Keratinocyte (primary cell): ENCODE measurements around the gene ASL. TPM values are rescaled to one million over a fixed set of nuclear protein-coding genes. Genes with fewer than 3 reads are reported as not detected.
"Not testable (repeated sequence)": the region's sequence is repeated elsewhere in the genome, so short reads cannot be mapped to it uniquely, and the experiment has no call there.

Source experiments
- DNase-seq: peaks from one replicate; pipeline ENCODE4 v3.0.0-alpha.2; 2011; ENCODE audit warnings: low read depth, missing footprints, low spot score
- FAIRE-seq: peaks from 2 replicates; lab custom pipeline; 2011; peaks lifted over from hg19 to GRCh38; lab: Jason Lieb, UNC
- H2AFZ ChIP-seq: 2 replicates; pipeline ENCODE4 v1.6.0; 2012; ENCODE audit warnings: low read length, control low read depth, inconsistent platforms; ENCODE audit not compliant: control insufficient read depth
- H3K27ac ChIP-seq: 2 replicates; pipeline ENCODE4 v1.5.1; 2011; ENCODE audit warnings: low read length; ENCODE audit not compliant: control insufficient read depth, insufficient read depth
- H3K27me3 ChIP-seq: 3 replicates; pipeline ENCODE4 v1.6.0; 2011; ENCODE audit warnings: low read length; ENCODE audit not compliant: control insufficient read depth, insufficient read depth; ENCODE audit errors: extremely low read depth
- H3K36me3 ChIP-seq, 2 experiments: 2 replicates in 1 of 2; 3 replicates in 1 of 2; pipeline ENCODE4 v1.5.1; 2011; ENCODE audit warnings: low read length in 2 of 2, mild to moderate bottlenecking in 1 of 2; ENCODE audit not compliant: control insufficient read depth in 2 of 2, insufficient read depth in 2 of 2; ENCODE audit errors: extremely low read depth in 1 of 2
- H3K4me1 ChIP-seq: 3 replicates; pipeline ENCODE4 v1.5.1; 2011; ENCODE audit warnings: low read length; ENCODE audit not compliant: control insufficient read depth, insufficient read depth; ENCODE audit errors: extremely low read depth
- H3K4me2 ChIP-seq: 3 replicates; pipeline ENCODE4 v1.6.0; 2011; ENCODE audit warnings: low read depth, low read length; ENCODE audit not compliant: control insufficient read depth, insufficient read depth; ENCODE audit errors: extremely low read depth
- H3K4me3 ChIP-seq, 3 experiments: fragments of 200-600 bp in 1 of 3; sonication (generic) in 1 of 3; 2 replicates in 2 of 3; 3 replicates in 1 of 3; pipeline ENCODE4 v1.5.1; 2011 to 2016; ENCODE audit warnings: low read length in 3 of 3, mild to moderate bottlenecking in 3 of 3, control low read depth in 2 of 3, inconsistent platforms in 1 of 3, low read depth in 1 of 3, mixed read lengths in 1 of 3, mixed run types in 1 of 3, moderate library complexity in 1 of 3; ENCODE audit not compliant: control insufficient read depth in 2 of 3, insufficient read depth in 2 of 3; ENCODE audit errors: extremely low read depth in 1 of 3
- H3K79me2 ChIP-seq: 2 replicates; pipeline ENCODE4 v1.6.0; 2012; ENCODE audit warnings: low read length; ENCODE audit not compliant: control insufficient read depth, insufficient read depth
- H3K9ac ChIP-seq: 3 replicates; pipeline ENCODE4 v1.6.0; 2011; ENCODE audit warnings: low read length; ENCODE audit not compliant: control insufficient read depth, insufficient read depth; ENCODE audit errors: extremely low read depth
- H3K9me1 ChIP-seq: 3 replicates; pipeline ENCODE4 v1.6.0; 2011; ENCODE audit warnings: low read length; ENCODE audit not compliant: control insufficient read depth, insufficient read depth; ENCODE audit errors: extremely low read depth
- H3K9me3 ChIP-seq: 2 replicates; pipeline ENCODE4 v1.5.1; 2012; ENCODE audit warnings: low read depth, low read length; ENCODE audit not compliant: control insufficient read depth
- H4K20me1 ChIP-seq: 3 replicates; pipeline ENCODE4 v1.6.0; 2011; ENCODE audit warnings: low read length; ENCODE audit not compliant: control insufficient read depth, insufficient read depth; ENCODE audit errors: extremely low read depth
- CTCF ChIP-seq, 3 experiments: IDR thresholded peaks in 1 of 3; conservative IDR thresholded peaks in 1 of 3; optimal IDR thresholded peaks in 1 of 3; 2 replicates in 2 of 3; 3 replicates in 1 of 3; pipeline versions ENCODE3 to v1.5.1; 2011; ENCODE audit warnings: low read length in 3 of 3, mild to moderate bottlenecking in 3 of 3, moderate library complexity in 2 of 3, control low read depth in 1 of 3, inconsistent platforms in 1 of 3; ENCODE audit not compliant: insufficient read depth in 2 of 3; ENCODE audit errors: extremely low read depth in 1 of 3
- EZH2 ChIP-seq: IDR thresholded peaks from one replicate; pipeline ENCODE4 v1.6.1; 2012; ENCODE audit warnings: inconsistent platforms, mild to moderate bottlenecking, low read length, moderate library complexity
- dilution Hi-C: fragments of 300-500 bp; cut with MboI; formaldehyde crosslinking; loops from one replicate; pipeline ENCODE4 v1.7.0; 2020; ENCODE audit warnings: low sequenced_read_pairs; ENCODE audit not compliant: extremely low pct_ligation_motif_present
- polyA plus RNA-seq, 5 experiments: library from polyadenylated mRNA; depleted of rRNA in 3 of 5; stranded (reverse) in 3 of 5; stranded (forward) in 1 of 5; unstranded in 1 of 5; fragments of >200 nt; gene quantifications; 1 replicate in 1 of 5; 2 replicates in 3 of 5; 3 replicates in 1 of 5; pipeline versions ENCODE4 v1.2.1 to v1.2.3, GENCODE V29; 2011 to 2012; ENCODE audit warnings: missing spikeins in 2 of 5, low read depth in 1 of 5, low replicate concordance in 1 of 5

The ASL gene
- polyA plus RNA-seq, 1 donor (not counting 4 experiments of a cell fraction or from before 2014, with no cell fraction given), result 24.4 TPM

GRCh38 chr7:66099551-66100407 is 24.2 kb downstream of the ASL start:
- Histone ChIP-seq H3K4me2 (peak overlapping the region; percentile 79), H3K27ac (peak overlapping the region; percentile 65), H3K4me3 (peak overlapping the region; percentile 33 to 75 (median 50)), H2AFZ (peak overlapping the region; percentile 89), H3K4me1 (peaks cover 12% of the 10 kb centered on the region), H3K9me1 (no peaks in the 10 kb centered on the region), H3K79me2 (no peaks in the 10 kb centered on the region), H3K9me3 (no peaks in the 10 kb centered on the region), H3K9ac (peak overlapping the region; percentile 67), H3K36me3 (no peaks in the 10 kb centered on the region), H4K20me1 (no peaks in the 10 kb centered on the region), H3K27me3 (no peaks in the 10 kb centered on the region)
- no peak for TF ChIP-seq CTCF (optimal IDR thresholded peaks at IDR 0.05 in 1 of 3, IDR thresholded peaks at IDR 0.05 in 1 of 3, conservative IDR thresholded peaks at IDR 0.05 in 1 of 3; ENCODE audit: extremely low read depth in 1 of 3, insufficient read depth in 2 of 3, low read length in 3 of 3)
- no peak for TF ChIP-seq EZH2
- dilution Hi-C loops, result no loop called here
- FAIRE-seq, result no peak
- DNase-seq, result peak; percentile 50

GRCh38 chr7:66100408-66101050 is 24.9 kb downstream of the ASL start:
- DNase-seq (no peak), FAIRE-seq (no peak)
- Histone ChIP-seq H3K9me3 (no peaks in the 10 kb centered on the region), H4K20me1 (no peaks in the 10 kb centered on the region), H2AFZ (peak overlapping the region; percentile 89), H3K79me2 (no peaks in the 10 kb centered on the region), H3K4me2 (peak overlapping the region; percentile 79), H3K36me3 (no peaks in the 10 kb centered on the region), H3K27me3 (no peaks in the 10 kb centered on the region), H3K4me1 (peaks cover 12% of the 10 kb centered on the region), H3K9me1 (no peaks in the 10 kb centered on the region), H3K4me3 (peak overlapping the region; percentile 33 to 75 (median 50)), H3K27ac (peak overlapping the region; percentile 65), H3K9ac (peak overlapping the region; percentile 67)
- dilution Hi-C loops, result no loop called here
- TF ChIP-seq EZH2, result no peak
- no peak for TF ChIP-seq CTCF (optimal IDR thresholded peaks at IDR 0.05 in 1 of 3, IDR thresholded peaks at IDR 0.05 in 1 of 3, conservative IDR thresholded peaks at IDR 0.05 in 1 of 3; ENCODE audit: extremely low read depth in 1 of 3, insufficient read depth in 2 of 3, low read length in 3 of 3)

- H2AFZ ChIP-seq, H3K79me2 ChIP-seq, H3K36me3 ChIP-seq, DNase-seq, H3K27ac ChIP-seq, H4K20me1 ChIP-seq, H3K4me2 ChIP-seq, H3K9me1 ChIP-seq, H3K27me3 ChIP-seq, dilution Hi-C loops, H3K4me3 ChIP-seq, H3K9ac ChIP-seq, FAIRE-seq, H3K9me3 ChIP-seq: not testable (repeated sequence)
- peaks cover 12% of the 10 kb centered on the region for H3K4me1 ChIP-seq
Observed at GRCh38 chr7:66102168-66102567, 26.5 kb downstream of the ASL start.
